OCI-LY3 (cell line): Measurements from ENCODE around the gene RAPGEF2.

Experiments
- H2AFZ ChIP-seq: fragments of 200-600, 300-600 bp; shearing (Covaris generic); 2 replicates; pipeline ENCODE4 v1.6.0; 2014; ENCODE audit warnings: antibody characterized with exemption, low read depth, low read length
- H3K27ac ChIP-seq: fragments of 200-600, 300-600 bp; sonication (generic); 2 replicates; pipeline ENCODE4 v1.5.1; 2014; ENCODE audit warnings: mild to moderate bottlenecking, low read length, moderate library complexity, mixed read lengths
- H3K27me3 ChIP-seq: fragments of 200-600, 300-600 bp; sonication (generic); 2 replicates; pipeline ENCODE4 v1.6.1; 2014; ENCODE audit warnings: low read depth, low read length, mixed read lengths
- H3K36me3 ChIP-seq: fragments of 200-600, 300-600 bp; sonication (generic); replicated peaks from 2 replicates; pipeline ENCODE3; 2014; ENCODE audit warnings: low read depth, low read length, mixed read lengths
- H3K4me1 ChIP-seq: fragments of 300-600, 200-600 bp; sonication (generic); 2 replicates; pipeline ENCODE4 v1.6.1; 2014; ENCODE audit warnings: low read length, mixed read lengths
- H3K4me2 ChIP-seq: fragments of 200-600, 300-600 bp; sonication (generic); 2 replicates; pipeline ENCODE4 v1.6.1; 2014; ENCODE audit warnings: low read length, mixed read lengths
- H3K4me3 ChIP-seq: fragments of 300-600, 200-600 bp; sonication (generic); 2 replicates; pipeline ENCODE4 v1.5.1; 2014; ENCODE audit warnings: antibody characterized with exemption, mild to moderate bottlenecking, low read length, moderate library complexity
- H3K79me2 ChIP-seq: fragments of 300-600, 200-600 bp; shearing (Covaris generic); 2 replicates; pipeline ENCODE4 v1.6.1; 2014; ENCODE audit warnings: mild to moderate bottlenecking, low read length, mixed read lengths
- H3K9ac ChIP-seq: fragments of 300-600, 200-600 bp; shearing (Covaris generic); 2 replicates; pipeline ENCODE4 v1.6.0; 2014; ENCODE audit warnings: mild to moderate bottlenecking, low read length, moderate library complexity
- H3K9me3 ChIP-seq: fragments of 200-600, 300-600 bp; shearing (Covaris generic); 2 replicates; pipeline ENCODE4 v1.6.1; 2014; ENCODE audit warnings: low read length, mixed read lengths; ENCODE audit not compliant: insufficient read depth
- H4K20me1 ChIP-seq: fragments of 200-600, 300-600 bp; sonication (generic); 2 replicates; pipeline ENCODE4 v1.6.1; 2016; ENCODE audit warnings: low read length, mixed read lengths; ENCODE audit not compliant: insufficient read depth
- EZH2phosphoT487 ChIP-seq: fragments of 200-600 bp; shearing (Covaris generic); IDR thresholded peaks from 2 replicates; pipeline ENCODE4 v1.6.1; 2018; ENCODE audit warnings: antibody characterized with exemption, mixed run types, low read depth
- TF ChIP-seq, protein P1 (sequence below): fragments of 200-600, 300-600 bp; sonication (generic); IDR thresholded peaks from 2 replicates; pipeline ENCODE4 v1.5.1; 2014; ENCODE audit warnings: antibody characterized with exemption, low read length, low read depth

The RAPGEF2 gene

DNA sequence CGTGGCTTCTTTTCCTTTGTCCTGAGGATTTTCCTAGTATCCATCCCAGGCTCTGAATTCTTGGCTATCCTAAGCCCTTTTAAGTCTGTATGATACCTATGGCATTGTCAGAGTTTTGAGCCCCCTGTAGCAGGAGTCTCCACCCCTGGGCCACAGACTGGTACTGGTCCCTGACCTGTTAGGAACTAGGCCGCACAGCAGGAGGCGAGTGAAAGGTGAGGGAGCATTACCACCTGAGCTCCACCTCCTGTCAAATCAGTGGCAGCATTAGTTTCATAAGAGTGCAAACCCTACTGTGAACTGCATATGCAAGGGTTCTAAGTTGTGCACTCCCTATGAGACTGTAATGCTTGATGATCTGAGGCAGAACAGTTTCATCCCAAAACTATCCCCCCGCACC lies 216.1 kb downstream of the RAPGEF2 start:
- no peaks in the 10 kb centered on the region for H3K79me2 ChIP-seq
- H2AFZ ChIP-seq = no peak overlapping the region
- H3K27ac ChIP-seq = no peak overlapping the region
- H3K36me3 ChIP-seq = no peaks in the 10 kb centered on the region
- TF ChIP-seq, protein P1, sequence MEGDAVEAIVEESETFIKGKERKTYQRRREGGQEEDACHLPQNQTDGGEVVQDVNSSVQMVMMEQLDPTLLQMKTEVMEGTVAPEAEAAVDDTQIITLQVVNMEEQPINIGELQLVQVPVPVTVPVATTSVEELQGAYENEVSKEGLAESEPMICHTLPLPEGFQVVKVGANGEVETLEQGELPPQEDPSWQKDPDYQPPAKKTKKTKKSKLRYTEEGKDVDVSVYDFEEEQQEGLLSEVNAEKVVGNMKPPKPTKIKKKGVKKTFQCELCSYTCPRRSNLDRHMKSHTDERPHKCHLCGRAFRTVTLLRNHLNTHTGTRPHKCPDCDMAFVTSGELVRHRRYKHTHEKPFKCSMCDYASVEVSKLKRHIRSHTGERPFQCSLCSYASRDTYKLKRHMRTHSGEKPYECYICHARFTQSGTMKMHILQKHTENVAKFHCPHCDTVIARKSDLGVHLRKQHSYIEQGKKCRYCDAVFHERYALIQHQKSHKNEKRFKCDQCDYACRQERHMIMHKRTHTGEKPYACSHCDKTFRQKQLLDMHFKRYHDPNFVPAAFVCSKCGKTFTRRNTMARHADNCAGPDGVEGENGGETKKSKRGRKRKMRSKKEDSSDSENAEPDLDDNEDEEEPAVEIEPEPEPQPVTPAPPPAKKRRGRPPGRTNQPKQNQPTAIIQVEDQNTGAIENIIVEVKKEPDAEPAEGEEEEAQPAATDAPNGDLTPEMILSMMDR = no peak
- TF ChIP-seq EZH2phosphoT487 = no peak
- H4K20me1 ChIP-seq = no peaks in the 10 kb centered on the region
- H3K27me3 ChIP-seq = no peaks in the 10 kb centered on the region
- H3K4me3 ChIP-seq = no peak overlapping the region
- no peak overlapping the region for H3K9ac ChIP-seq
- H3K9me3 ChIP-seq = no peaks in the 10 kb centered on the region
- H3K4me2 ChIP-seq = no peak overlapping the region
- H3K4me1 ChIP-seq = no peaks in the 10 kb centered on the region

DNA sequence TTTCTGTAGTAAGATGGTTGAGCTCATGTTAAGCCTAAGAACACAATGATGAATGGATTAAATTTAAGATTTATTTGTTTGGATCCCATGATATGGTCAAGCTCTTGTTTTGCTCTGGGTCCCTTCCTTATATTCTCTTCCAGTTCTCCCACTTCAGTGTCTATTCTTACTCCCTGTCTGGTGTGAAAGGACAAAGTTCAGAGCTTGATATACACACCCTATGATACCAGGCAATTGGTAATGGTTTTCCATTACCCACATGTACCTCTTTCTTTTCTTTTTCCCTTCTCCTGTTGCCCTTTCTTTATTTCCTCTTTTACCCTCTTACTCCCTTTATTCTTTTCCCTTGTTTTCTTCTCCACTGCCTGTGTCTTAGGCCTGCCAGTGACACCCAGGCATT lies 223.6 kb downstream of the RAPGEF2 start:
- Histone ChIP-seq H3K79me2 (no peaks in the 10 kb centered on the region), H3K4me3 (no peak overlapping the region), H3K36me3 (no peaks in the 10 kb centered on the region), H3K9me3 (no peaks in the 10 kb centered on the region), H3K4me2 (no peak overlapping the region), H2AFZ (no peak overlapping the region), H3K27ac (no peak overlapping the region), H3K9ac (no peak overlapping the region), H3K4me1 (no peaks in the 10 kb centered on the region), H4K20me1 (no peaks in the 10 kb centered on the region), H3K27me3 (no peaks in the 10 kb centered on the region)
- TF ChIP-seq EZH2phosphoT487 = no peak
- TF ChIP-seq, protein P1 = no peak

DNA sequence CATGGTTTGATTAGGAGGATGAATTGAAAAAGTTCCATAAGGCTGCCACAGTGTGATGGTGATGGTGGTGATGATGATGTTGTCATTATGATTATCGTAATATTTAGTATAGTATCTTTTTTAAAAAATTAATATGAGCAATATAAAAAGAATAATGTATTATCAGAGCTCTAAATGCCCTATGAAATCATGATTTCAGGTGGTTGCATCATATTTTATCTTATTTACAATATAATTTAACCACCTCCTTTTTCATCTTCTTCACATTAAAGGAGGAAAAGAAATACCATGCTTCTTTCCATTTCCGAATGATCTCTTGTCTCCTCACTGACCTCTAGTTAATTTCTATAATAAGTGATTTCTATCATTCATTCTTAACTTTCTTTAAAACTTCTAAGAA lies 225.9 kb downstream of the RAPGEF2 start:
- H3K27me3 ChIP-seq = no peaks in the 10 kb centered on the region
- H3K79me2 ChIP-seq = no peaks in the 10 kb centered on the region
- H3K4me2 ChIP-seq = no peak overlapping the region
- H3K4me3 ChIP-seq = no peak overlapping the region
- no peaks in the 10 kb centered on the region for H3K9me3 ChIP-seq
- H4K20me1 ChIP-seq = no peaks in the 10 kb centered on the region
- no peak overlapping the region for H3K9ac ChIP-seq
- H2AFZ ChIP-seq = no peak overlapping the region
- TF ChIP-seq, protein P1 = no peak
- no peak for TF ChIP-seq EZH2phosphoT487
- H3K4me1 ChIP-seq = no peaks in the 10 kb centered on the region
- H3K36me3 ChIP-seq = no peaks in the 10 kb centered on the region
- no peak overlapping the region for H3K27ac ChIP-seq

DNA sequence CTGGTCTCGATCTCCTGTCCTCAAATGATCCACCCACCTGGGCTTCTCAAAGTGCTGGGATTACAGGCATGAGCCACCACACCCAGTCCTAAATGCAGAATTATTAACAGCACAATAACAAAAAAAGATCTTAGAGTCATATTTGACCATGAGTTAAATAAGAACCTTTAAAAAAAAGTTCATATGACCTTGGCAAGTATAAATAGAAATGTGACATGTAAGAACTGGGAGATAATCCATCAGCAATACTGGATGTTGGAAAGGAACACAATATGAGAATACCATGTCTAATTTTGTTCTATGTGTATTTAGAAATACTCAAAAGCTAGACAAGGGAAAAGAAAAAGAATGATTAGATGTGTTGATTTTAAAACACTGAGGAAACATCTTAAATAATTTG lies 231.6 kb downstream of the RAPGEF2 start:
- H4K20me1 ChIP-seq = no peaks in the 10 kb centered on the region
- H3K9ac ChIP-seq = no peak overlapping the region
- no peaks in the 10 kb centered on the region for H3K79me2 ChIP-seq
- H3K4me2 ChIP-seq = no peak overlapping the region
- H3K27ac ChIP-seq = no peak overlapping the region
- no peak overlapping the region for H3K4me3 ChIP-seq
- H3K36me3 ChIP-seq = peaks cover 1% of the 10 kb centered on the region
- no peaks in the 10 kb centered on the region for H3K27me3 ChIP-seq
- no peaks in the 10 kb centered on the region for H3K9me3 ChIP-seq
- H3K4me1 ChIP-seq = no peaks in the 10 kb centered on the region
- H2AFZ ChIP-seq = no peak overlapping the region
- no peak for TF ChIP-seq EZH2phosphoT487

DNA sequence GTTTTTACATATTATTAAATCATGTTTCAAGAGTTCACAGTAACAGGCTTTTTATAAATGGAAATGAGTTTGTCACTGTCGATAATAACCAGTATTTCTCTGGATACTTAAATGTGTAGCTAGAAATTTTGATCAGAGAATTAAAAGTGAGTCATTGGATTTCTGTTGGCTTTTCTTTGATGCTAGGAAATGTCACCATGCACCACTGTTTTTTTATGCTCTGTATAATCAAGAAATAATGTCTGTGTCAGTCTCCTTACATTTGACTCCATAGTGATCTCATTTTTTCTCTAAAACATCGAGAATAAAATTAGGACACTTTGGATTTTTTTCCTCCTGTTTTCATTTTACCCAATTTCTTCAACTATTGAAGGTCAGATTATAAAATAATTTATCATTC lies 234.2 kb downstream of the RAPGEF2 start:
- Histone ChIP-seq H3K27ac (no peak overlapping the region), H3K27me3 (no peaks in the 10 kb centered on the region), H3K79me2 (no peaks in the 10 kb centered on the region), H3K36me3 (peaks cover 2% of the 10 kb centered on the region), H3K9ac (no peak overlapping the region), H3K4me3 (no peak overlapping the region), H3K9me3 (no peaks in the 10 kb centered on the region), H3K4me2 (no peak overlapping the region), H2AFZ (no peak overlapping the region), H3K4me1 (no peaks in the 10 kb centered on the region), H4K20me1 (no peaks in the 10 kb centered on the region)
- TF ChIP-seq EZH2phosphoT487 = no peak
- TF ChIP-seq, protein P1 = no peak
